Keratinocyte (primary cell): Measurements from ENCODE around the gene ECHS1. TPM values are rescaled to one million over a fixed set of nuclear protein-coding genes. Genes with fewer than 3 reads are reported as not detected.

Experiments
- DNase-seq: peaks from one replicate; pipeline ENCODE4 v3.0.0-alpha.2; 2011; ENCODE audit warnings: low read depth, missing footprints, low spot score
- FAIRE-seq: peaks from 2 replicates; lab custom pipeline; 2011; peaks lifted over from hg19 to GRCh38; lab: Jason Lieb, UNC
- H2AFZ ChIP-seq: 2 replicates; pipeline ENCODE4 v1.6.0; 2012; ENCODE audit warnings: low read length, control low read depth, inconsistent platforms; ENCODE audit not compliant: control insufficient read depth
- H3K27ac ChIP-seq: 2 replicates; pipeline ENCODE4 v1.5.1; 2011; ENCODE audit warnings: low read length; ENCODE audit not compliant: control insufficient read depth, insufficient read depth
- H3K27me3 ChIP-seq: 3 replicates; pipeline ENCODE4 v1.6.0; 2011; ENCODE audit warnings: low read length; ENCODE audit not compliant: control insufficient read depth, insufficient read depth; ENCODE audit errors: extremely low read depth
- H3K36me3 ChIP-seq, 2 experiments: 2 replicates in 1 of 2; 3 replicates in 1 of 2; pipeline ENCODE4 v1.5.1; 2011; ENCODE audit warnings: low read length in 2 of 2, mild to moderate bottlenecking in 1 of 2; ENCODE audit not compliant: control insufficient read depth in 2 of 2, insufficient read depth in 2 of 2; ENCODE audit errors: extremely low read depth in 1 of 2
- H3K4me1 ChIP-seq: 3 replicates; pipeline ENCODE4 v1.5.1; 2011; ENCODE audit warnings: low read length; ENCODE audit not compliant: control insufficient read depth, insufficient read depth; ENCODE audit errors: extremely low read depth
- H3K4me2 ChIP-seq: 3 replicates; pipeline ENCODE4 v1.6.0; 2011; ENCODE audit warnings: low read depth, low read length; ENCODE audit not compliant: control insufficient read depth, insufficient read depth; ENCODE audit errors: extremely low read depth
- H3K4me3 ChIP-seq, 3 experiments: fragments of 200-600 bp in 1 of 3; sonication (generic) in 1 of 3; 2 replicates in 2 of 3; 3 replicates in 1 of 3; pipeline ENCODE4 v1.5.1; 2011 to 2016; ENCODE audit warnings: low read length in 3 of 3, mild to moderate bottlenecking in 3 of 3, control low read depth in 2 of 3, inconsistent platforms in 1 of 3, low read depth in 1 of 3, mixed read lengths in 1 of 3, mixed run types in 1 of 3, moderate library complexity in 1 of 3; ENCODE audit not compliant: control insufficient read depth in 2 of 3, insufficient read depth in 2 of 3; ENCODE audit errors: extremely low read depth in 1 of 3
- H3K79me2 ChIP-seq: 2 replicates; pipeline ENCODE4 v1.6.0; 2012; ENCODE audit warnings: low read length; ENCODE audit not compliant: control insufficient read depth, insufficient read depth
- H3K9ac ChIP-seq: 3 replicates; pipeline ENCODE4 v1.6.0; 2011; ENCODE audit warnings: low read length; ENCODE audit not compliant: control insufficient read depth, insufficient read depth; ENCODE audit errors: extremely low read depth
- H3K9me1 ChIP-seq: 3 replicates; pipeline ENCODE4 v1.6.0; 2011; ENCODE audit warnings: low read length; ENCODE audit not compliant: control insufficient read depth, insufficient read depth; ENCODE audit errors: extremely low read depth
- H3K9me3 ChIP-seq: 2 replicates; pipeline ENCODE4 v1.5.1; 2012; ENCODE audit warnings: low read depth, low read length; ENCODE audit not compliant: control insufficient read depth
- H4K20me1 ChIP-seq: 3 replicates; pipeline ENCODE4 v1.6.0; 2011; ENCODE audit warnings: low read length; ENCODE audit not compliant: control insufficient read depth, insufficient read depth; ENCODE audit errors: extremely low read depth
- CTCF ChIP-seq, 3 experiments: IDR thresholded peaks in 1 of 3; conservative IDR thresholded peaks in 1 of 3; optimal IDR thresholded peaks in 1 of 3; 2 replicates in 2 of 3; 3 replicates in 1 of 3; pipeline versions ENCODE3 to v1.5.1; 2011; ENCODE audit warnings: low read length in 3 of 3, mild to moderate bottlenecking in 3 of 3, moderate library complexity in 2 of 3, control low read depth in 1 of 3, inconsistent platforms in 1 of 3; ENCODE audit not compliant: insufficient read depth in 2 of 3; ENCODE audit errors: extremely low read depth in 1 of 3
- EZH2 ChIP-seq: IDR thresholded peaks from one replicate; pipeline ENCODE4 v1.6.1; 2012; ENCODE audit warnings: inconsistent platforms, mild to moderate bottlenecking, low read length, moderate library complexity
- dilution Hi-C: fragments of 300-500 bp; cut with MboI; formaldehyde crosslinking; loops from one replicate; pipeline ENCODE4 v1.7.0; 2020; ENCODE audit warnings: low sequenced_read_pairs; ENCODE audit not compliant: extremely low pct_ligation_motif_present
- polyA plus RNA-seq, 5 experiments: library from polyadenylated mRNA; depleted of rRNA in 3 of 5; stranded (reverse) in 3 of 5; stranded (forward) in 1 of 5; unstranded in 1 of 5; fragments of >200 nt; gene quantifications; 1 replicate in 1 of 5; 2 replicates in 3 of 5; 3 replicates in 1 of 5; pipeline versions ENCODE4 v1.2.1 to v1.2.3, GENCODE V29; 2011 to 2012; ENCODE audit warnings: missing spikeins in 2 of 5, low read depth in 1 of 5, low replicate concordance in 1 of 5

The ECHS1 gene
- polyA plus RNA-seq, 1 donor (not counting 4 experiments of a cell fraction or from before 2014, with no cell fraction given), result 27.1 TPM

- Histone ChIP-seq H3K4me3 (no peak overlapping the region), H3K9me3 (no peaks in the 10 kb centered on the region), H3K36me3 (peaks cover 14% of the 10 kb centered on the region in 2 experiments), H3K4me2 (no peak overlapping the region), H3K4me1 (no peaks in the 10 kb centered on the region), H3K9ac (no peak overlapping the region), H3K27ac (no peak overlapping the region), H2AFZ (no peak overlapping the region), H3K9me1 (peaks cover 2% of the 10 kb centered on the region), H3K27me3 (peaks cover 10% of the 10 kb centered on the region), H3K79me2 (no peaks in the 10 kb centered on the region), H4K20me1 (peaks cover 11% of the 10 kb centered on the region)
- FAIRE-seq, result no peak
- no peak for DNase-seq
- TF ChIP-seq CTCF (optimal IDR thresholded peaks at IDR 0.05 in 1 of 3, IDR thresholded peaks at IDR 0.05 in 1 of 3, conservative IDR thresholded peaks at IDR 0.05 in 1 of 3; ENCODE audit: extremely low read depth in 1 of 3, insufficient read depth in 2 of 3, low read length in 3 of 3) (no peak), EZH2 (no peak)
- dilution Hi-C loops, result no loop called here
Observed at GRCh38 chr10:133421336-133422222, 48.4 kb upstream of the ECHS1 start.

- Histone ChIP-seq H3K4me1 (no peaks in the 10 kb centered on the region), H3K27ac (no peak overlapping the region), H3K4me2 (no peak overlapping the region), H4K20me1 (peaks cover 11% of the 10 kb centered on the region), H3K27me3 (peaks cover 10% of the 10 kb centered on the region), H3K9me1 (peaks cover 2% of the 10 kb centered on the region), H2AFZ (no peak overlapping the region), H3K36me3 (peaks cover 14% of the 10 kb centered on the region in 2 experiments), H3K9me3 (no peaks in the 10 kb centered on the region), H3K4me3 (no peak overlapping the region), H3K79me2 (no peaks in the 10 kb centered on the region), H3K9ac (no peak overlapping the region)
- TF ChIP-seq EZH2, result no peak
- TF ChIP-seq CTCF (optimal IDR thresholded peaks at IDR 0.05 in 1 of 3, IDR thresholded peaks at IDR 0.05 in 1 of 3, conservative IDR thresholded peaks at IDR 0.05 in 1 of 3; ENCODE audit: extremely low read depth in 1 of 3, insufficient read depth in 2 of 3, low read length in 3 of 3), result no peak
- dilution Hi-C loops, result no loop called here
- DNase-seq, result no peak
- FAIRE-seq, result no peak
Observed at GRCh38 chr10:133420579-133420978, 47.4 kb upstream of the ECHS1 start.
